Muscle layer of colon (tissue), 2 donors: Measurements from ENCODE around the gene TMEM116.

Experiments
- H3K27ac ChIP-seq: one replicate; pipeline ENCODE4 v1.7.0; 2013; ENCODE audit warnings: low read depth, mild to moderate bottlenecking, low read length, moderate library complexity
- H3K27me3 ChIP-seq, 2 donors: one replicate each; pipeline ENCODE4 v1.7.0; 2013; ENCODE audit warnings: low read length in 2 of 2, mild to moderate bottlenecking in 2 of 2; ENCODE audit not compliant: insufficient read depth in 2 of 2, control insufficient read depth in 1 of 2
- H3K36me3 ChIP-seq: one replicate; pipeline ENCODE4 v1.7.0; 2013; ENCODE audit warnings: mild to moderate bottlenecking, low read length; ENCODE audit not compliant: insufficient read depth
- H3K4me1 ChIP-seq: one replicate; pipeline ENCODE4 v1.7.0; 2013; ENCODE audit warnings: mild to moderate bottlenecking, low read length; ENCODE audit not compliant: insufficient read depth
- H3K4me3 ChIP-seq, 2 donors: one replicate each; pipeline ENCODE4 v1.7.0; 2013; ENCODE audit warnings: low read length in 2 of 2, low read depth in 1 of 2, mild to moderate bottlenecking in 1 of 2, moderate library complexity in 1 of 2
- H3K9ac ChIP-seq: one replicate; pipeline ENCODE4 v1.7.0; 2013; ENCODE audit warnings: low read length
- H3K9me3 ChIP-seq: one replicate; pipeline ENCODE4 v1.7.0; 2013; ENCODE audit warnings: mild to moderate bottlenecking, low read length
- donor health status: abdominal sarcoma.
- donor health status: Adenocarcinoma of cecum.

Gene TMEM116

GRCh38 chr12:111993292-111994150 is 19.4 kb downstream of the TMEM116 start:
- no peak overlapping the region for H3K4me3 ChIP-seq
- H3K36me3 ChIP-seq, result no peaks in the 10 kb centered on the region
- H3K9ac ChIP-seq, result no peak overlapping the region
- no peaks in the 10 kb centered on the region for H3K27me3 ChIP-seq
- H3K9me3 ChIP-seq, result no peaks in the 10 kb centered on the region
- no peaks in the 10 kb centered on the region for H3K4me1 ChIP-seq
- H3K27ac ChIP-seq, result no peak overlapping the region

- no peaks in the 10 kb centered on the region for H3K4me1 ChIP-seq
- no peak overlapping the region for H3K27ac ChIP-seq
- H3K9me3 ChIP-seq, result no peaks in the 10 kb centered on the region
- H3K9ac ChIP-seq, result no peak overlapping the region
- H3K4me3 ChIP-seq, result no peak overlapping the region
- H3K27me3 ChIP-seq, result no peaks in the 10 kb centered on the region
- no peaks in the 10 kb centered on the region for H3K36me3 ChIP-seq
Measured at GRCh38 chr12:111992464-111992863, 20.5 kb downstream of the TMEM116 start.

DNA sequence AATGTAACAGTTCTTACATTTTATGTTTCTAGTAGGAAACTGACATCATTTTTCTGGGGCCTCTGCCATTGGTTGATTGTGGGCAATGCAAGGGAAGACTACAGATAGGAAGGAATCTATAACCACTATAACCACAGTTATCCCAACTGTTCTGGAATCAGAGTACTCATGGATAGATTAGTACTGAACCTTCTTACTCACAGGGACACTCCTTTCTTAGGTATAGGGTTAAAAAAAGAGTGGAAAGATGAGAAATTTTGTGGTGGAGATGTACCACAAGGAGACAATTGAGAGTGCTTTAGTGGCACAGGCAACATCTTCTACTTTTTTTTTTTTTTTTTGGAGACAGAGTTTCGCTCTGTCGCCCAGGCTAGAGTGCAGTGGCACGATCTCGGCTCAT is 21.0 kb downstream of the TMEM116 start:
- Histone ChIP-seq H3K4me3 (no peak overlapping the region), H3K27me3 (no peaks in the 10 kb centered on the region), H3K4me1 (no peaks in the 10 kb centered on the region), H3K9ac (no peak overlapping the region), H3K36me3 (no peaks in the 10 kb centered on the region), H3K27ac (no peak overlapping the region), H3K9me3 (no peaks in the 10 kb centered on the region)

- Histone ChIP-seq H3K4me3 (no peak overlapping the region), H3K36me3 (no peaks in the 10 kb centered on the region), H3K9ac (no peak overlapping the region), H3K27ac (no peak overlapping the region), H3K27me3 (no peaks in the 10 kb centered on the region), H3K4me1 (no peaks in the 10 kb centered on the region), H3K9me3 (no peaks in the 10 kb centered on the region)
Measured at GRCh38 chr12:111991535-111991934, 21.4 kb downstream of the TMEM116 start.

- H3K4me3 ChIP-seq, result no peak overlapping the region
- no peaks in the 10 kb centered on the region for H3K9me3 ChIP-seq
- H3K27ac ChIP-seq, result no peak overlapping the region
- no peaks in the 10 kb centered on the region for H3K27me3 ChIP-seq
- H3K9ac ChIP-seq, result no peak overlapping the region
- no peaks in the 10 kb centered on the region for H3K4me1 ChIP-seq
- H3K36me3 ChIP-seq, result no peaks in the 10 kb centered on the region
Measured at GRCh38 chr12:111984820-111985219, 28.1 kb downstream of the TMEM116 start.

DNA sequence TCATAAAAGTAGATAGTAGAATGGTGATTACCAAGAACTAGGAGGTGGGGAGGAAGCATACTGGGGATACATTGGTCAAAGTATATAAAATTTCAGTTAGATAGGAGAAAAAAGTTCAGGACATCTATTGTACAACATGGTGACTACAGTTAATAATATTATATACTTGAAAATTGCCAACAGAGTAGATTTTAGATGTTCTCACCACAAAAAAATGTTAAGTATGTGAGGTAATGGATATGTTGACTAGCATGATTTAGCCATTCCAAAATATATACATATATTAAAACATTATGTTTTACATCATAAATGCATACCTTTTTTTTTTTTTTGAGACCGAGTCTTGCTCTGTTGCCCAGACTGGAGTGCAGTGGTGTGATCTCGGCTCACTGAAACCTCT is 31.0 kb downstream of the TMEM116 start:
- no peak overlapping the region for H3K27ac ChIP-seq
- H3K4me1 ChIP-seq, result no peaks in the 10 kb centered on the region
- H3K4me3 ChIP-seq, result no peak overlapping the region
- no peaks in the 10 kb centered on the region for H3K27me3 ChIP-seq
- H3K9ac ChIP-seq, result no peak overlapping the region
- H3K36me3 ChIP-seq, result no peaks in the 10 kb centered on the region
- H3K9me3 ChIP-seq, result no peaks in the 10 kb centered on the region

DNA sequence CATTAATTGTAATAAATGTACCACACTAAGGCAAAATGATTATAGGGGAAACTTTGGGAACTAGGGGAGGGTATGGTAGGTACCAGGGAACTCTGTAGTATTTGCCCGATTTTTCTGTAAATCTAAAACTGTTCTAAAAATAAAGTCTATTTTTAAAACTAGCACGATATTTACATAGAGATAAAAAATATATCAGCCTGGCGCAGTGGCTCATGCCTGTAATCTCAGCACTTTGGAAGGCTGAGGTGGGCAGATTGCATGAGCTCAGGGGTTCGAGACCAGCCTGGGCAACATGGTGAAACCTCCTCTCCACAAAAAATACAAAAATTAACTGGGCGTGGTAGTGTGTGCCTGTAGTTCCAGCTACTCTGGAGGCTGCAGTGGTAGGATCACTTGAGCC is 32.4 kb downstream of the TMEM116 start:
- H3K27me3 ChIP-seq, result no peaks in the 10 kb centered on the region
- no peak overlapping the region for H3K4me3 ChIP-seq
- no peaks in the 10 kb centered on the region for H3K4me1 ChIP-seq
- no peak overlapping the region for H3K27ac ChIP-seq
- no peaks in the 10 kb centered on the region for H3K9me3 ChIP-seq
- H3K36me3 ChIP-seq, result no peaks in the 10 kb centered on the region
- no peak overlapping the region for H3K9ac ChIP-seq

- Histone ChIP-seq H3K4me1 (no peaks in the 10 kb centered on the region), H3K36me3 (no peaks in the 10 kb centered on the region), H3K27ac (no peak overlapping the region), H3K9me3 (no peaks in the 10 kb centered on the region), H3K9ac (no peak overlapping the region), H3K4me3 (no peak overlapping the region), H3K27me3 (no peaks in the 10 kb centered on the region)
Measured at GRCh38 chr12:111978545-111978944, 34.4 kb downstream of the TMEM116 start.

DNA sequence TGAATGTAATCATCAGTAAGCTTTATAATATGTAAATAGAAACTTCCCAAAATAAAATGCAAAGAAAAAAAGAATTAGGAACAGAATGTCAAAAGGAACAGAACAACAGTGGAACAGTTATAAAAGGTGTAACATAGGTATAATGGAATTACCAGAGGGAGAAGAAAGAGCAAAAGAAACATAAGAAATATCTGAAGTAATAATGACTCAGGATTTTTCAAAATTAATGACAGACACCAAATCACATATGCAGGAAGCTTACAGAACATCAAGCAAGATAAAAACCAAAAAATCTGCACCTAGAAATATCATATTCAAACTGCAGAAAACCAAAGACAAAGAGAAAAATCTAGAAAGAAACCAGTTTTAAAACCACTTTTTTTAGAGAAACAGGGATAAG is 36.1 kb downstream of the TMEM116 start:
- no peaks in the 10 kb centered on the region for H3K27me3 ChIP-seq
- H3K9me3 ChIP-seq, result no peaks in the 10 kb centered on the region
- H3K4me3 ChIP-seq, result no peak overlapping the region
- no peaks in the 10 kb centered on the region for H3K36me3 ChIP-seq
- no peaks in the 10 kb centered on the region for H3K4me1 ChIP-seq
- no peak overlapping the region for H3K9ac ChIP-seq
- H3K27ac ChIP-seq, result no peak overlapping the region

GRCh38 chr12:111976291-111976690 is 36.7 kb downstream of the TMEM116 start:
- H3K4me3 ChIP-seq, result no peak overlapping the region
- no peaks in the 10 kb centered on the region for H3K4me1 ChIP-seq
- no peak overlapping the region for H3K27ac ChIP-seq
- H3K27me3 ChIP-seq, result no peaks in the 10 kb centered on the region
- H3K9ac ChIP-seq, result no peak overlapping the region
- no peaks in the 10 kb centered on the region for H3K36me3 ChIP-seq
- no peaks in the 10 kb centered on the region for H3K9me3 ChIP-seq

DNA sequence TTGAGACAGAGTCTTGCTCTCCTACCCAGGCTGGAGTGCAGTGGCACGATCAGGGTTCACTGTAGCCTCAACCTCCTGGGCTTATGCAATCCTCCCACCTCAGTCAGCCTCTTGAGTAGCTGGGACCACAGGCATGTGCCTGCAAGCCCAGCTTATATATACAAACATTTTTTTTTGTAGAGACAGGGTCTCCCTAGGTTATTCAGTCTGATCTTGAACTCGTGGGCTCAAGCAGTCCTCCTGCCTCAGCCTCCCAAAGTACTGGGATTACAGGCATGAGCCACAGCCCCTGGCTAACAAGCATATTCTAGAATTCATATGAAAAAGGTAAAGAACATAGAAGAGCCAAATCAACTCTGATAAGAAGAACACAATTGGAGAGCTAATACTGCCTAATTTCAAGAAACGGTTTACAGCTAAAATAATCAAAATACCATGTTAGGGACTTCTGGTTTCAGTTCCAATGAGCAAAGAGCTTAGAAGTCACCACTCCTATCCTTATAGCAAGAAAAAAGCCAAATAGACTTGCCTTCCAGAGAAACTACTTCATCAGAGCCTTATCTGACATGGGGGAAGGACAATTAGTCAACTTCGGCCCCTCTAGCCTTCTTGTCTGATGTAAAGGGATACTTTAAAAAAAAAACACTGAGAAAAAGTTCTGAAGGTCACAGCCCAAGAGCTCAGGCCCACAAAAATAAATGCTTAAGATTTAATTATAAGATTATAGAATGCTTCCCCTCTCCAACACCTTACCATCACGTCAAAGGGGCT is 37.6 kb downstream of the TMEM116 start:
- Histone ChIP-seq H3K9me3 (no peaks in the 10 kb centered on the region), H3K27me3 (no peaks in the 10 kb centered on the region), H3K4me3 (no peak overlapping the region), H3K4me1 (no peaks in the 10 kb centered on the region), H3K9ac (no peak overlapping the region), H3K27ac (no peak overlapping the region), H3K36me3 (no peaks in the 10 kb centered on the region)
